ENCODE data around the gene ZBTB1.

Gene ZBTB1, protein sequence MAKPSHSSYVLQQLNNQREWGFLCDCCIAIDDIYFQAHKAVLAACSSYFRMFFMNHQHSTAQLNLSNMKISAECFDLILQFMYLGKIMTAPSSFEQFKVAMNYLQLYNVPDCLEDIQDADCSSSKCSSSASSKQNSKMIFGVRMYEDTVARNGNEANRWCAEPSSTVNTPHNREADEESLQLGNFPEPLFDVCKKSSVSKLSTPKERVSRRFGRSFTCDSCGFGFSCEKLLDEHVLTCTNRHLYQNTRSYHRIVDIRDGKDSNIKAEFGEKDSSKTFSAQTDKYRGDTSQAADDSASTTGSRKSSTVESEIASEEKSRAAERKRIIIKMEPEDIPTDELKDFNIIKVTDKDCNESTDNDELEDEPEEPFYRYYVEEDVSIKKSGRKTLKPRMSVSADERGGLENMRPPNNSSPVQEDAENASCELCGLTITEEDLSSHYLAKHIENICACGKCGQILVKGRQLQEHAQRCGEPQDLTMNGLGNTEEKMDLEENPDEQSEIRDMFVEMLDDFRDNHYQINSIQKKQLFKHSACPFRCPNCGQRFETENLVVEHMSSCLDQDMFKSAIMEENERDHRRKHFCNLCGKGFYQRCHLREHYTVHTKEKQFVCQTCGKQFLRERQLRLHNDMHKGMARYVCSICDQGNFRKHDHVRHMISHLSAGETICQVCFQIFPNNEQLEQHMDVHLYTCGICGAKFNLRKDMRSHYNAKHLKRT

DNA sequence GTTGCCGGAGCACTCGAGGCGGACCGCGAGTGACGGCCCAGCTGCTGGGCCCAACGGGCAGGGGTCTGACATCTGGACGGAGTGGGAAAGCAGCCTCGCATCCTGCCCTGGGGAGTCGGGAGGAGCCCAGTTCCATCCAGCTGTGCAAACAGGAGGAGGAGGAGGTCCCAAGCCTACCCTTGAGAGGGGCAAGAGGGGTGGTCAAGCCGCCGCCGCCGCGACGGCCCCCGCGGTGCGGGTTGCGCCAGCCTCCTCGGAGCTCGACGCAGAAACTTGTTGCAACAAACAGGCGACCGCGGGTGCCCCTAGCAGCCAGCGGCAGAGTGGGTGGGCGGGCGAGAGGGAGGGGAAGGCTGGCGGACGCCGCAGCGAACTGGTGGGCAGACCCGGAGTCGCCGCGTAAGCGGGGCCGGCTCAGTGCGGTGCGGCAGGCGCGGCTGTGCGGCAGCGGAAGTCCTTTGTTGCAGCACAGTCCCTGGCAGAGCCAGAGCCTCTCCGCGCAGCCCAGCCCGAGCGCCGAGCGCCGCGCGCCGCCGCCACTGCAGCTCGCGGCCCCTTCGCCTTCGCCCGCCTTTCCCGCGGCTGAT, at the start of gene ZBTB1:
Gene ZBTB1, plus strand, starts transcription at position 461 of the 587 bp plus-strand sequence. CDS start 16,735 bp downstream, outside the sequence.
- peak; percentile 56 to 90 for DNase-seq

DNA sequence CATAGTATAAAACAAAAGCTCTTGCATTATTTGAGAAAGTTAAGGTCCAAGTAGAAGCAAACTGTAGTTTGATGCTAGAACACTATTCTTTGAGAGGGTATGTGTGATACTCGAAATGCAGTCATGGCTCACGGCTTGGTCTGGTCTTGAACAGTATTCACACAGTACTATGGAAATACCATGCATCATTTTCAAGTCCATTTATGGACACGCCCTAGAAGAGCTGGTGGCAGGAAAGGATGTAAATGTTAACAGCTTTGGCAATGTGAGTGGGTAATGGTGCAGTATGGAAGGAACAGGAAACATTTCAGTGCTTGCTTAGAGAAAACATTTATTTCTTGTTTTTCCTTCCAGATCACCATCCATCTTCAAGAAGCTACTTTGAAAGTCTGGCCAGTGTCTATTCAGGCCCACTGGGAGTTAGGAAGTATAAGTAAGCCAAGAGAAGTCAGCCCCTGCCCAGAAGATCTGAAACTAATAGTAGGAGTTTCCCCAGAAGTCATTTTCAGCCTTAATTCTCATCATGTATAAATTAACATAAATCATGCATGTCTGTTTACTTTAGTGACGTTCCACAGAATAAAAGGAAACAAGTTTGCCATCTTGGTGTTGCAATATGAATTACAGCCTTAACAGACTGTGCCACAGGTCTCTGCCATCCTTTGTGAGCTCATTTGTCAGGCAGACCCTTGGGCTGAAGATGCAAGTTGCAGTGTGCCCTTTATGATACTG, 45.0 kb upstream of the ZBTB1 start:
- no peak for DNase-seq

DNA sequence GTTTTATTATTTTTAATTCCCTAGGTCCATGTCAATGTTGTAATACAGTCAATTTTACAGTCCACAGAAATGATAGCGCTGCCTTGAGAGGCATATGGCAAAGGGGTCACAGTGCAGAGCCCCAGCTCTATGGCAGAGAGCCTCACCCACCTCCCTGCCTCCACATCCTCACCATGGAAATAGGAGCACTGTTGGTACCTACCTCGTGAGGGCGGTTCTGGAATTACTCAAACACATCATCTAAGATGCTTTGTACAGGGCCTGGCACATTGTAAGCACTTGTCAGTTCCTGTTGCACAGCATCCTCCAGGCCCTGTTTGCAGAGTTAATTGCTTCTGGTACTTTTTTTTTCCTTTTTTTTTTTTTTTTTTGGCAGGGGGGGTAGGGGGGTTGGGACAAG, 43.3 kb upstream of the ZBTB1 start:
- no peak for DNase-seq

DNA sequence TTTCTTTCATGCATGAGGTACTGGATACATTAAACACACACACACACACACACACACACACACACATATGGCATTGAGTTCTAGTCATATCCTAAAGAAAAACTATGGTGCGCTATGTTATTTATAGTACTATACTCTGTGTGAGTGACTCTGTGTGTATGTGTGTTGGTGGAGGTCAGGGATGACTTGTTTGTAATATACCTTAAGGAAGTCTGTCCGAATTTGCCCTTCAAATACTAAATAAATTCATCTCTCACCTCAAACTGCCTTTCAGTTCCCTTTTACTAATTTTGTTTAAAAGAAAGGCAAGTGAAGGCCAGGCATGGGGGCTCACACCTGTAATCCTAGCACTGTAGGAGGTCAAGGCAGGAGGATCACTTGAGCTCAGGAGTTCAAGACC, 41.4 kb upstream of the ZBTB1 start:
- no peak for DNase-seq

DNA sequence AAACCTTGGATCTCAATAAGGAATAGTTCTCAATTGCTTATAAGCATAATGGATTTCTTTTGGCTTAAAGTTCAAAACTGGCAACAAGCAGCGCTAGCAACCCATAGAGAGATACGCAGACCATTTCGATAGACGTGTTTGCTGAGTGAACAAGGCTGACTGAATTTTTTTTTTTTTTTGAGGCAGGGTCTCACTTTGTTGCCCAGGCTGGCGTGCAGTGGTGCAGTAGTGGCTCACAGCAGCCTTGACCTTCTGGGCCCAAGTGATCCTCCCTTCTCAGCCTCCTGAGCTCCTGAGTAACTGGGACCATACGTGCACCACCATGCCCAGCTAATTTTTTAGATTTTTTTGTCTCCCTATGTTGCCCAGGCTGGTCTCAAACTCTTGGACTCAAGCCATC, 40.7 kb upstream of the ZBTB1 start:
- no peak for DNase-seq

DNA sequence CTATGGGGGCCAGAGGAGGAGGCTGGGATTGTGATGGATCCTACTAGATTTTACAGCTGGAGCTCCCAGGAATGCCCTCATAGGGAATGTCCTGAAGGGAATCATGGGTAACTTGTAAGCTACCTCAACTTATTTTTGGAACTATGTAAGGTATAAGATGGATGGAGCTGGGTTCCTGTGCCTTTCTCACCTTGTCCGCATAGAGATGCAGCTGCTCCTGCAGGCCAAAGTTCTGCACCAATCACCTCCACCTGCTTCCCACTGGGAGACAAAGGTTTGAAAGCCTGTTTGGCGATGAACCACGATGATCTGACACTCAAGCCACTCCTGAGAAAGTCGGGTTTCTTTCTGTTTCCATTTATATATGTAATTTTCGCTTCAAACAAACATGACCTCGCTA, 39.9 kb upstream of the ZBTB1 start:
- DNase-seq = no peak

DNA sequence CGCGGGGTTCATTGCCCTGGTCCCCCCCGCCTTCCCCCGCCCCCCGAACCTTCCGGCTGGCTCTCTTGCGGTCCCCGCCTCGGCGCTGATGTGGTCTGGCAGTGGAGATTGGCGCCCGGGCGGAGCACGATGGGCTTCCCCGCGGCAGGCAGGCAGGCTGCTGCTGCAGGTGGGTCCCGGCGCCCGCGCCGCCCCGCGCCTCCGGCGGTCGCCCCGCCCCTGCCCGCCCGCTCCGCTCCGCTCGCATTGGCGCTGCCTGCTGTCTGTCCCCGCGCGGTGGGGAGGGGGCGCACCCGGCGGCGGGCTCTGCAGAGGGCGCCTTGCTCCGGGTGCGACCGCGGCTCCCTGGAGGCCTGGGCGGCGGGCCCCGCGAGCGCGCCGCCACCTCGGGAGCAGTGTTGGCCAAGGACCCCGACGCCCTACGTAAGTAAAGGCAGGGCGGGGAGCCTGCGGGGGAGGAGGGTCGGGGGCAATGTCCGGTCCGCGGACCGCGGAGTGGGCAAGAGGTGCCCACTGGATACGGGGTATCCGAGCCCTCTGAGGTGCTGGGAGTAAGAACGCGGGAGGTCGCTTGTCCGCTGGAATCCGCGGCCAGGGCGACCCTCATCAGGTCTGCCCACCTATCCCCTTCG, 39.3 kb upstream of the ZBTB1 start, which contains the start of gene AKAP5:
Gene AKAP5, plus strand, starts transcription at position 309 of the 632 bp plus-strand sequence. CDS start 2,896 bp downstream, outside the sequence.
- DNase-seq = no peak

DNA sequence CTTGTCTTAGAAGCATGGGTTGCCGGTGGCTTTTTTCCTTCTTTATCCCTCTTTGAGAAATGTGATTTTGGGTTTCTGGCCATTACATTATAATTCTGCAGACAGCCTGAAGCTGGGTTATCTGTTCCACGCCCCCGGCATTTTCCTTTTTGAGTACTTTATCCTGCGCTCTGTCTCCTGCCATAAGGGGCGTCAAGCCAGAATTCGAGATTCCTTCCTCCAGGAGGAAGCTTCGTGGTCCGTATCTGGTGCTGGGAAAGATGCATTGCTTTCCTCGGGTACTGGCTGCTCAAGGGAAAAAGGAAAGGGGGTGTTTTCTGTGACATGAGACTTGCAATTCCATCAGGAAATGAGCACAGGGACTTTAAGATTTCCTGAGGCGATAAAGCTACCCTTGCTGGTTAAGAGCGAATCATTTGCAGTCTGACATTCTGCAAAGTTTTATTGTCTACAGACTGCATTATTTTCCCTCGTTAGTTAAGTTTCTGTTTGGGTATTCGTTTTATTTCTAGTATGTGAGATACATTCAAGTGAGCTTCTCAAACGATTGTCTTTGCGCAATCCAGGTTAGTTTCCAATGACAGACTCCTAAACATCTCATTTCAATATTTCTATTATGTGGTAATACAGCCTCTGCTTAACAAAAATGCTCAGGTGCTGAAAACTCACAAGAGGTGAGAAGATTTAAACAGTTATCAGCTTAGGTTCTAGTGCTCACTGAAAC, 38.6 kb upstream of the ZBTB1 start:
- DNase-seq = no peak

DNA sequence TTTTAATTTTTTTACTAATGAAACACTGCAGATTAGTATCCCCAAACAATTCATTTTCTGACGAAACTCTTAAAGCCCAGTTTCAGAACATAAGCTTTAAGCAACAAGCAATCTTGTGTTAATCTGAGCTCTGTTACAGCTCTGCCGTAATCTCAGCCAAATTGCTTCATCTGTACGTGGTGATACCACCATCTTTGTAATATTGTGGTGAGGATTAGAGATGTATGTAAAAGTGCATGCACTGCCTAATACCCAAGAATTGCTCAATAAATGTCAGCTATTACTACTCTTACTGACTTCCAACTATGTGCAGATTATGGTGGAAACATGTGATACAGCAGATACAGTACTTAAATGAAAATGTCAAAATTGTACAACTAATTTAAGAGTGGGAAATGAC, 37.5 kb upstream of the ZBTB1 start:
- no peak for DNase-seq

DNA sequence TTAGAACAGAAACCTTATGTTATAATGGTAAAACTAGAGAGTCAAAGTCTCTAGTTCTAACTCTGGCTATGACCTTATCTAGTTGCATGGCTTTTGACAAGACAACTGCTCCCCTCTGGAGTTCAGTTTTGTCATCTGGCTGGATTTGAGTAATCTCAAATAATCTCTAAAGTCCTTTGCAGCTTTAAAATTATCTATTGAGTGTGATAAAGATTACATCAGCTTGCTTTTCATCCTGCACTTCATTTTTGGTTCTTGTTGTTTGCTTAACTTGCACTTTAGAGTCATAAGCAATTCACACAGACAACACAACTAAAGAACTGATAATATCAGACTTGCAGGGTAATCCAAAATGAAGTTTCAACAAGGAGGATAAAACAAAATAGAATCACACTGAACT, 37.0 kb upstream of the ZBTB1 start:
- DNase-seq = no peak

DNA sequence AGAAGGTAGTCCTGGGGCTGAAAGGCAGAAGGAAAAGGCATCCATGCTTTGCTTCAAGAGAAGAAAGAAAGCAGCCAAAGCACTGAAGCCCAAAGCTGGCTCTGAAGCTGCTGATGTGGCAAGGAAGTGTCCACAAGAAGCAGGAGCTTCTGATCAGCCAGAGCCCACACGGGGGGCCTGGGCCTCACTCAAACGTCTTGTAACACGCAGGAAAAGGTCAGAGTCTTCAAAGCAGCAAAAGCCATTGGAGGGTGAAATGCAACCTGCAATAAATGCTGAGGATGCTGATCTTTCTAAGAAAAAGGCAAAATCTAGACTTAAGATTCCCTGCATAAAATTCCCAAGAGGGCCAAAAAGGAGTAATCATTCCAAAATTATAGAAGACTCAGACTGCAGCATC, 36.1 kb upstream of the ZBTB1 start:
- DNase-seq = no peak

DNA sequence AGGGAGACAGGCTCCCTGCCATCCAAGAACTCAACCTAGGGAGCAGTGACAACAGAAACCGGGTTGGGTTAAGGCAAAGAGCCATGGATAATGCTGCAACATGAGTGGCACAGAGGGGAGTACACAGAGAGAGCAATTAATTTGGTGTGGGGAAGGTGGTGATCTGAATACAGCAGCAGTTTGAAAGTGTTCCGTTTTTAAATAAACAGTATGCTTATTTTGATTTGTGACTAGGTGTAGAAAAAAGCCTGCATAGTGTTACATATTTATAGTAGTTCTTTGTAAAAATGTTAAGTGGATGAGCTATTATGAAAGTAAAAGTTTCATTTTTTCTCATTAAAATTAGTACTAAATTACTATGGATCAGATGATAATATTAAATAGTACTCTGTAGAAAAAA, 30.5 kb upstream of the ZBTB1 start:
- no peak for DNase-seq

DNA sequence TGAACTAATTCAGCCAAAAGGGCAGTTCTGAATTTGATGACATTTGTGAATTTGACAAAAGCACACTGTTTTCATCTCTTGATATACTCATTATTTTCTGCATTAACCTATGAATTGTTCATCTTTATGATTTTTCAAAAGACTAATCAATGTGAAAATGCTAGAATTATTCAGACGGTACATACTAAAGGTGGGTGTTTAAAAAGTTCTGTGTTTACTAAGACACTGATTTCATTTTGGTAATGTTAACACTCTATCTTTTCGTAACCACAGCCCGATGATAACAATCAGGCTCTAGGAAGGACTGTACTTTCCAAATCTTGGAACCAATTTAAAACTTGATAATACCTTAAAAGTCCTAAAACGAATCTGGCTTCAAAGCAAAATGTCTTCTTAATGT, 29.9 kb upstream of the ZBTB1 start:
- no peak for DNase-seq

DNA sequence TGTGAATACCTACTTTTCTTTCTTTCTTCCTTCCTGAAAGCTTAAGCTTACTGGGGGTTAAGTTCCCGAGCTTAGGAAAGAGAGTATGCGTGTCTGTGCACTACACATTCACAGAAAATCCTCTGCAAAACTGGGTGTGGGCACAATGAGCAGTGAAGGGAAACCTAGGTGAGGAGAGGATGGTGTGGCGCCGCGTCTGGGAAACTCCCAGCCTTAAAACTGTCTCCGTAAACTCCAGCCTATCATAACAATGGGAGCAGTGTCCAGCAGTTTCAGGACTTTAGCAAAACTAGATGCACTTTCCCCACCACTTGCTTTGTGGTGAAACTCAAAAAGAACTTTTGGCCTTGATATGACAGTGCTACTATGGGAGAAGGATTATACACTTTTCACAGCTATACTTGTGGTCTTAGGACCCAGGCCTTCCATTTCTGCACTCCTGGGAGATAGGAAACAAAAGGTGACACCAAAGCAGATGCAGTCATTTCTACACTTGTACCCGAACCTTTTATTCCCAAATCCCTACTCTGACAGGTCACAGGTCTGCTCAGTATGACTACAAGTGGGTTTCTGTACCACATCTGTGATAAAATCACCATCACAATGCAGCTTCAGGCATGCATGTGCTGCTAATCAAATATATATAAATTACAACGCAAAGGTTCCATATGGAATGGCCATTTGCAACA, 28.8 kb upstream of the ZBTB1 start:
- no peak for DNase-seq

DNA sequence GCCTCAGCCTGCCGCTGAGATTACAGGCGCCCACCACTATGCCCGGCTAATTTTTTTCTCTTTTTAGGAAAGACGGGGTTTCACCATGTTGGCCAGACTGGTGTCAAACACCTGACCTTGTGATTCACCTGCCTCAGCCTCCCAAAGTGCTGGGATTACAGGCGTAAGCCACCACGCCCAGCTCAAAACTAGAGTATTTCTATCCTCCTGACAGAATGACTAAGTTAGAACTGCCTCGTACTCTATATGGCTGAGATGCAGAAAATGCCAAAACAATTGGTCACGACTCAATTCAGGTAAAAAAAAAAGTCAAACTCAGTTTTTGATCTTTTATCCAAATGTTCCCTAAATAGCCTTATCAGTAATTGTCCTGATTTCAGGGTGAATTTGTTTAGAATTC, 28.1 kb upstream of the ZBTB1 start:
- no peak for DNase-seq

DNA sequence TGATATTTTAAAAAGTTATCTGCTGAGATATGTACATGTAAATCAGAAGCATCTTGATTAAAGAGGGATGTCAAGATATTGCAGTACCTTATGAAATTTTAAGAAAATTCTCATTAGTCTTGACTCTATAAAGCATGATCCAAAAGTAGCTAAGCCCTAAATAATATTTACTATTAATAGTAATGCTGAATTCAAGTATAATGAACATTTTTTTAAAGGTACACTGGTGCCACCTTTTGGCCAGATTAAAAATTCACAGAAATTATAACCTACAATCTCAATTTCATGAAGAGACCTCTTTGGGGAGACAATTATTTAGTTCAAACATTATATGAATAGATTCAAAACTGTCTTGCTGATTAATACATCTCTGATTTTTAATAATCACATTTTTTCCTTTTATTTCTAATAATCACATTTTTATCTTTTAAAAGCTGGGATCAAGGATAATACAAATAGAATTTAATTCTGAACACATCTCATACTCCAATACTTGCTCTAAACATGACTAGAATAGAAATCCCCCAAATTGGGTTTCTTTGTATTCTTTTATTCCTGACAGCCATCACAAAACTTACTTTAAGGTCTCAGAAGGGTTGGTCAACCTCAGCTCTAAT, 25.8 kb upstream of the ZBTB1 start:
- DNase-seq = peak in 1 of 2 donors; percentile 17

DNA sequence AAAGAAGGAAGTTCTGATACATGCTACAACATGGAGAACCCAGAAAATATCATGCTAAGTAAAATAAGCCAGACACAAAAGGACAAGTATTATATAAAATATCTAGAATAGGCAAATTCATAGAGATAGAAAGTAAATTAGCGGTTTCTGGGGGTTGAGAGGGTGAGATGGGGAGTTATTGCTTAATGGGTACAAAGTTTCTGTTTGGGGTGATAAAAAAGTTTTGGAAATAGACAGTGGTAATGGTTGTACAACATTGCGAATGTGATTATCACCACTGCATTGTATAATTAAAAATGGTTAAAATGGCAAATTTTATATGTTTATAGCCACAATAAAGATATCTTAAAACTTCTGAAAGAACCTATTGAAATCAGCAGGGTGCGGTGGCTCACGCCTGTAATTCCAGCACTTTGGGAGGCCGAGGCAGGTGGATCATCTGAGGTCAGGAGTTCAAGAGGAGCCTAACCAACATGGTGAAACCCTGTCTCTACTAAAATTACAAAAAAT, 15.9 kb upstream of the ZBTB1 start:
- no peak for DNase-seq

DNA sequence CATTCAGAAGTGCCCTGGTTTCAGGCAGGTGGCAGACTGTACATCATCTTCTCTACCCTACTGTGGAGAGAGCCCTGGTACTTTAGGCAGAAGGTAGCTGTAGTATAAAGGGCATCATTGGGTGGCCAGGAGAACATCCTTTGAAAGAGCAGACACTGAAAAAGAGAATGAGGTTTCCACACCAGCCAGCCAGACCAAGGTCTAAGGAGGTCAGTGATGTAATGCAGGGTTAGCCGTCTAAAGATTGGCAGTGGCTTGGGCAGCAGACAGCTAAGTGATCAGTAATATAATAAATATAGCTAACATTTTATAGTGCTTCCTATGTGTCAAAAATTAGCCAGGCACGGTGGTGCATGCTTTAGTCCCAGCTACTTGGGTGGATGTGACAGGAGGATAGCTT, 12.9 kb upstream of the ZBTB1 start:
- no peak for DNase-seq

DNA sequence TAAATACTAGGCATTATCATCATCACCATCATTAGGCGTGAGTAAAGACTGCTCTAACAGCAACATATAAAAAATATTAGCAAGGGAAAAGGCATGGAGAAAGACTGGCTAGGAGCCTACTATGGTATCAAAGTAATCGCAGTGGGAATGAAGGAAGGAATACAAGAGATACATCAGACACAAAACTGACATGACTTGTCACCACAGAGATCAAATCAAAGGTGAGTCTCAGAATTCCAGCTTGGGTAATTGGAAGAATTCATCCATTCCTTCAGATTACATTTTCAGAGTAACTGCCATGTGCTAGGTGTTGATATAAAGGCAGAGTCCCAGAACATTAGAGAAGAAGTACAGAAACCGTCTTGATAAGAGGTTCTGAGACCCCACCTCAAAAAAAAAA, 11.1 kb upstream of the ZBTB1 start:
- DNase-seq = no peak

DNA sequence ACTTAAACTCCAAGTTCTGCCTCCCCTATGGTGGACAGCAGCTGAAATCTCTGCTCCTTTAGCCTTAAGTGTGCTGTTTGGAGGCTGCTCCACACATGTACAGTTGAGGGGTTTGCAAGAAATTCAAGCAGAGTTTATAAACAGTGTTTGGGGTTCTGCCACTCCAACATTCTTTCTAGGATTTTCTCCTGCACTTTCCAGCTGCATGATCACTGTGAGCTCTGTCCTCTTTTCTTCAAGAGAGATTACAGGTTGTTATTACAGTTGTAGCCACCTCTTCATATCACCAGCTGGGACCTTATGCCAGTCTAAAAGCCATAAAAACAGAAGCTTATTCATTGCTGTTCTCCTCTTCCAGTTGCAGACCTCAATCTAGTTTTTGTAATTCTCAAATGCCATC, 9.3 kb upstream of the ZBTB1 start:
- DNase-seq = no peak

DNA sequence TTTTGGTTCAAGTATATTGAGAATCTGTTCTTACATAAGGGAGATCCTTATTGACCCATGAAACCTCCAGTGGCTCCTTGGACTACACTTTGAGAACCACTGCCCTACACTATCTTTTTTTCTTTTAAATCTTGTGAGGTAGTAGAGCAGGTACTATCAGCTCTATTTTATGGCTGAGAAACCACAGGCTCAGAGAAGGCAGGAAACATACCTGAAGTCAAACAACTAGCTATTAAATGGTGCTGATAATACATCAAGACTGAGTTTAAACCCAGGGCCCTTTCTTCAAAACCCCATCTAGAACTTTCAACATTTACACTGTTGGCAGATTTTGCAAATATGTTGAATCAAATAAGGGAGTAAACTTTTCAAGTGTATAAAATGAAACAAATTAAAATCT, 7.8 kb upstream of the ZBTB1 start:
- DNase-seq = no peak
